HG02588 (cell line): ENCODE data around the gene CNDP2.

Source experiments
- ATAC-seq: cut with Tn5 transposase; IDR thresholded peaks from one replicate; pipeline ENCODE4 v1.9.1; 2021; ENCODE audit warnings: mild to moderate bottlenecking, moderate library complexity; ENCODE audit not compliant: unreplicated experiment

CNDP2 gene

GRCh38 chr18:74468547-74469061 is 27.6 kb upstream of the CNDP2 start:
- ATAC-seq = no peak

- no peak for ATAC-seq
Observed at GRCh38 chr18:74472312-74472711, 23.9 kb upstream of the CNDP2 start.

GRCh38 chr18:74473976-74474640 is 22.1 kb upstream of the CNDP2 start:
- ATAC-seq = no peak

- ATAC-seq = no peak
Observed at GRCh38 chr18:74476140-74476539, 20.0 kb upstream of the CNDP2 start.

- ATAC-seq = no peak
Observed at GRCh38 chr18:74477771-74478170, 18.4 kb upstream of the CNDP2 start.

GRCh38 chr18:74478316-74478715 is 17.8 kb upstream of the CNDP2 start:
- ATAC-seq = no peak

- no peak for ATAC-seq
Observed at GRCh38 chr18:74478880-74479279, 17.3 kb upstream of the CNDP2 start.

- no peak for ATAC-seq
Observed at GRCh38 chr18:74479486-74480148, 16.5 kb upstream of the CNDP2 start.

- no peak for ATAC-seq
Observed at GRCh38 chr18:74480149-74480651, 16.0 kb upstream of the CNDP2 start.

- ATAC-seq = no peak
Observed at GRCh38 chr18:74482697-74483096, 13.5 kb upstream of the CNDP2 start.

- no peak for ATAC-seq
Observed at GRCh38 chr18:74486119-74486849, 9.9 kb upstream of the CNDP2 start.

- no peak for ATAC-seq
Observed at GRCh38 chr18:74488354-74488753, 7.8 kb upstream of the CNDP2 start.

- ATAC-seq = no peak
Observed at GRCh38 chr18:74488864-74489263, 7.3 kb upstream of the CNDP2 start.

GRCh38 chr18:74489676-74490075 is 6.5 kb upstream of the CNDP2 start:
- no peak for ATAC-seq

GRCh38 chr18:74492259-74492658 is 3.9 kb upstream of the CNDP2 start:
- no peak for ATAC-seq

GRCh38 chr18:74493689-74494088 is 2.5 kb upstream of the CNDP2 start:
- ATAC-seq = no peak

- no peak for ATAC-seq
Observed at GRCh38 chr18:74494514-74494913, 1.6 kb upstream of the CNDP2 start.

GRCh38 chr18:74496508-74497323 is 553 bp downstream of the CNDP2 start:
- peak; percentile 26 for ATAC-seq

- no peak for ATAC-seq
Observed at GRCh38 chr18:74497324-74497676, 1.1 kb downstream of the CNDP2 start.

- ATAC-seq = no peak
Observed at GRCh38 chr18:74497778-74498177, 1.6 kb downstream of the CNDP2 start.
